Endothelial cell of umbilical vein (primary cell): Measurements from ENCODE around the gene ANKMY2. TPM values are rescaled to one million over a fixed set of nuclear protein-coding genes. Genes with fewer than 3 reads are reported as not detected.

Experiments
- BruUV-seq: library from RNA; stranded (reverse); fragments of 400-500 nt; replicated peaks from 2 replicates; lab custom pipeline; 2021; lab: Mats Ljungman, UMichigan
- CTCF ChIA-PET: fragments of 300-600, 350-600 bp; sonication (Branson Sonifier 250); formaldehyde crosslinking; loops from one replicate; lab custom pipeline; 2021; ENCODE audit warnings: antibody characterized with exemption, inconsistent platforms; lab: Charles Lee
- POLR2A ChIA-PET: fragments of 300-600, 350-600 bp; sonication (Branson Sonifier 250); formaldehyde crosslinking; loops from one replicate; lab custom pipeline; 2021; ENCODE audit warnings: antibody characterized with exemption, inconsistent platforms; lab: Charles Lee
- DNase-seq: peaks from one replicate; pipeline ENCODE4 v3.0.0-alpha.2; 2011; ENCODE audit warnings: low read depth, low spot score
- FAIRE-seq: peaks from 2 replicates; lab custom pipeline; 2011; peaks lifted over from hg19 to GRCh38; lab: Jason Lieb, UNC
- H2AFZ ChIP-seq: 2 replicates; pipeline ENCODE4 v1.6.0; 2012; ENCODE audit warnings: low read depth, low read length, control low read depth, inconsistent platforms
- H3K27ac ChIP-seq: 2 replicates; pipeline ENCODE4 v1.5.1; 2011; ENCODE audit warnings: low read depth, mild to moderate bottlenecking, control low read depth, low read length, moderate library complexity; ENCODE audit not compliant: insufficient read depth
- H3K27me3 ChIP-seq, 2 experiments: 2 replicates each; pipeline versions ENCODE4 v1.6.0 to v1.6.1; 2011; ENCODE audit warnings: low read length in 2 of 2, mixed read lengths in 1 of 2; ENCODE audit not compliant: control insufficient read depth in 2 of 2, insufficient read depth in 2 of 2
- H3K36me3 ChIP-seq, 2 experiments: 2 replicates in 1 of 2; 3 replicates in 1 of 2; pipeline ENCODE4 v1.5.1; 2011; ENCODE audit warnings: low read length in 2 of 2, mild to moderate bottlenecking in 1 of 2, moderate library complexity in 1 of 2; ENCODE audit not compliant: control insufficient read depth in 2 of 2, insufficient read depth in 2 of 2; ENCODE audit errors: extremely low read depth in 1 of 2
- H3K4me1 ChIP-seq: 3 replicates; pipeline ENCODE4 v1.5.1; 2011; ENCODE audit warnings: mild to moderate bottlenecking, low read length; ENCODE audit not compliant: control insufficient read depth, insufficient read depth; ENCODE audit errors: extremely low read depth
- H3K4me2 ChIP-seq: 2 replicates; pipeline ENCODE4 v1.6.1; 2011; ENCODE audit warnings: low read length, control low read depth, mixed read lengths; ENCODE audit not compliant: insufficient read depth
- H3K4me3 ChIP-seq, 3 experiments: fragments of 200-600 bp in 1 of 3; sonication (generic), shearing (Covaris generic) in 1 of 3; replicated peaks in 1 of 3; 2 replicates each; pipeline ENCODE4 v1.5.1; 2011 to 2016; ENCODE audit warnings: control low read depth in 3 of 3, low read length in 3 of 3, mild to moderate bottlenecking in 2 of 3, inconsistent platforms in 1 of 3, low read depth in 1 of 3, moderate library complexity in 1 of 3; ENCODE audit not compliant: insufficient read depth in 1 of 3
- H3K79me2 ChIP-seq: 2 replicates; pipeline ENCODE4 v1.6.0; 2012; ENCODE audit warnings: low read length, inconsistent platforms; ENCODE audit not compliant: control insufficient read depth, insufficient read depth
- H3K9ac ChIP-seq: replicated peaks from 2 replicates; pipeline ENCODE3; 2011; ENCODE audit warnings: low read length, control low read depth; ENCODE audit not compliant: insufficient read depth; ENCODE audit errors: extremely low read depth
- H3K9me1 ChIP-seq: replicated peaks from 3 replicates; pipeline ENCODE4 v1.6.0; 2011; ENCODE audit warnings: mild to moderate bottlenecking, low read length; ENCODE audit not compliant: control insufficient read depth, insufficient read depth; ENCODE audit errors: extremely low read depth
- H3K9me3 ChIP-seq: replicated peaks from 2 replicates; pipeline ENCODE4 v1.5.1; 2012; ENCODE audit warnings: low read length, inconsistent platforms; ENCODE audit not compliant: control insufficient read depth, insufficient read depth
- H4K20me1 ChIP-seq: replicated peaks from 2 replicates; pipeline ENCODE3; 2011; ENCODE audit warnings: mild to moderate bottlenecking, low read length; ENCODE audit not compliant: control insufficient read depth, insufficient read depth; ENCODE audit errors: extremely low read depth
- EZH2 ChIP-seq: IDR thresholded peaks from 2 replicates; pipeline ENCODE4 v1.6.1; 2012; ENCODE audit warnings: borderline replicate concordance, low read depth, mild to moderate bottlenecking, moderate library complexity, low read length, inconsistent platforms; ENCODE audit not compliant: severe bottlenecking
- FOS ChIP-seq: IDR thresholded peaks from 2 replicates; pipeline ENCODE4 v1.6.1; 2011; ENCODE audit warnings: mild to moderate bottlenecking, low read length, moderate library complexity, borderline replicate concordance; ENCODE audit not compliant: insufficient read depth
- GATA2 ChIP-seq: IDR thresholded peaks from 2 replicates; pipeline ENCODE4 v1.7.0; 2011; ENCODE audit warnings: low read depth, mild to moderate bottlenecking, moderate library complexity, mixed read lengths, low read length; ENCODE audit not compliant: insufficient read length, insufficient read depth
- JUN ChIP-seq: IDR thresholded peaks from 2 replicates; pipeline ENCODE4 v1.6.1; 2011; ENCODE audit warnings: borderline replicate concordance, low read depth; ENCODE audit not compliant: insufficient read length, insufficient read depth
- MYC ChIP-seq: IDR thresholded peaks from one replicate; pipeline ENCODE4 v1.6.1; 2011; ENCODE audit warnings: mild to moderate bottlenecking, low read depth, low read length
- POLR2A ChIP-seq: IDR thresholded peaks from 2 replicates; pipeline ENCODE4 v1.6.1; 2012; ENCODE audit warnings: low read depth, mild to moderate bottlenecking, control low read depth, low read length
- POLR2AphosphoS5 ChIP-seq: IDR thresholded peaks from 2 replicates; pipeline ENCODE4 v1.6.1; 2012; ENCODE audit warnings: low read depth, mild to moderate bottlenecking, control low read depth, low read length, moderate library complexity; ENCODE audit not compliant: insufficient read depth
- dilution Hi-C: fragments of 300-500 bp; cut with MboI; formaldehyde crosslinking; loops from one replicate; pipeline ENCODE4 v1.15.0; 2019; ENCODE audit warnings: low sequenced_read_pairs; ENCODE audit not compliant: extremely low pct_ligation_motif_present
- intact Hi-C: fragments of 100-400 bp; cut with micrococcal nuclease; formaldehyde crosslinking; loops from one replicate; pipeline ENCODE4 v1.10.0; 2022
- polyA plus RNA-seq, 4 experiments: library from polyadenylated mRNA; depleted of rRNA in 3 of 4; stranded (reverse) in 3 of 4; unstranded in 1 of 4; fragments of >200 nt; gene quantifications; 2 replicates each; pipeline versions ENCODE4 v1.2.1 to v1.2.3, GENCODE V29; 2011 to 2012; ENCODE audit warnings: missing spikeins in 1 of 4
- total RNA-seq: library from RNA; stranded (reverse); gene quantifications from 2 replicates; pipeline ENCODE4 v1.2.3, GENCODE V29; 2021
- TF ChIP-seq, protein P1 (sequence below): IDR thresholded peaks from 2 replicates; pipeline ENCODE4 v1.6.1; 2011; ENCODE audit not compliant: insufficient read depth, insufficient read length
- TF ChIP-seq, protein P2 (sequence below), 2 donors: IDR thresholded peaks; 1 replicate in 1 of 2; 2 replicates in 1 of 2; pipeline ENCODE4 v1.5.1; 2011; ENCODE audit warnings: low read length in 2 of 2, mild to moderate bottlenecking in 2 of 2, moderate library complexity in 2 of 2, control low read depth in 1 of 2, inconsistent platforms in 1 of 2, low read depth in 1 of 2; ENCODE audit not compliant: insufficient read depth in 1 of 2; ENCODE audit errors: extremely low read depth in 1 of 2

ANKMY2 gene
- total and polyA plus RNA-seq, 2 donors (not counting 3 experiments of a cell fraction or from before 2014, with no cell fraction given): 7.7 to 11.6 TPM

DNA sequence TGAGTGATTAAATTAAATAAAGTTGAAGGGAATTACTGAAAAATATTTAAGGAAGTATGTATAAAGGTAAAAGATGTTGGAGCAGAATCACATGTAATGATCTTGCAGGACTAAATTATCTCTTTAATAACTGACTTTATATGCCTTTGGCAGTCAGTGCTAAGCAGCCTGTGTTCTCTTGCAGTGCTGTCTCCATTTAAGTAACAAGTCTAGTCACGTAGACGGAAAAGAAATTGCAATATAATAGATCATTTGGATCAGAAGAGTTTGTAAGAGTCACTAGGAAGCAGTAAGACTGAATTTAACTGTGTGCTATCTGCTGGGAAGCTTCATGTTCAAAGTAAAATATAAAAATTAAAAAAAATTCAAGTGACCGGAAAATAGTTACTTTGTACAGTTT is 21.8 kb upstream of the ANKMY2 start:
- Histone ChIP-seq H3K4me3 (no peak overlapping the region), H3K79me2 (peaks cover 82% of the 10 kb centered on the region), H3K9me1 (no peaks in the 10 kb centered on the region), H3K9me3 (no peaks in the 10 kb centered on the region), H3K4me1 (peaks cover 5% of the 10 kb centered on the region), H3K27me3 (no peaks in the 10 kb centered on the region), H3K36me3 (peaks cover 1 to 6% of the 10 kb centered on the region in 2 experiments), H3K4me2 (no peak overlapping the region), H3K9ac (no peak overlapping the region), H2AFZ (no peak overlapping the region), H4K20me1 (no peaks in the 10 kb centered on the region), H3K27ac (no peak overlapping the region)
- ChIA-PET POLR2A (no interaction called here), CTCF (interaction anchor here (1.0 to 1.1 kb wide), 2 partner anchors 21 to 46 kb away, joined by 3 read pairs; no protein-coding TSS in a partner anchor)
- dilution Hi-C loops: no loop called here
- FAIRE-seq (no peak), DNase-seq (no peak)
- no TSS peak for BruUV-seq
- no peak for TF ChIP-seq MYC
- TF ChIP-seq EZH2: no peak
- no peak for TF ChIP-seq GATA2
- TF ChIP-seq FOS: no peak
- no peak for TF ChIP-seq POLR2AphosphoS5
- TF ChIP-seq, protein P1, sequence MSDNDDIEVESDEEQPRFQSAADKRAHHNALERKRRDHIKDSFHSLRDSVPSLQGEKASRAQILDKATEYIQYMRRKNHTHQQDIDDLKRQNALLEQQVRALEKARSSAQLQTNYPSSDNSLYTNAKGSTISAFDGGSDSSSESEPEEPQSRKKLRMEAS: no peak
- no peak for TF ChIP-seq JUN
- TF ChIP-seq POLR2A: no peak
- TF ChIP-seq, protein P2, sequence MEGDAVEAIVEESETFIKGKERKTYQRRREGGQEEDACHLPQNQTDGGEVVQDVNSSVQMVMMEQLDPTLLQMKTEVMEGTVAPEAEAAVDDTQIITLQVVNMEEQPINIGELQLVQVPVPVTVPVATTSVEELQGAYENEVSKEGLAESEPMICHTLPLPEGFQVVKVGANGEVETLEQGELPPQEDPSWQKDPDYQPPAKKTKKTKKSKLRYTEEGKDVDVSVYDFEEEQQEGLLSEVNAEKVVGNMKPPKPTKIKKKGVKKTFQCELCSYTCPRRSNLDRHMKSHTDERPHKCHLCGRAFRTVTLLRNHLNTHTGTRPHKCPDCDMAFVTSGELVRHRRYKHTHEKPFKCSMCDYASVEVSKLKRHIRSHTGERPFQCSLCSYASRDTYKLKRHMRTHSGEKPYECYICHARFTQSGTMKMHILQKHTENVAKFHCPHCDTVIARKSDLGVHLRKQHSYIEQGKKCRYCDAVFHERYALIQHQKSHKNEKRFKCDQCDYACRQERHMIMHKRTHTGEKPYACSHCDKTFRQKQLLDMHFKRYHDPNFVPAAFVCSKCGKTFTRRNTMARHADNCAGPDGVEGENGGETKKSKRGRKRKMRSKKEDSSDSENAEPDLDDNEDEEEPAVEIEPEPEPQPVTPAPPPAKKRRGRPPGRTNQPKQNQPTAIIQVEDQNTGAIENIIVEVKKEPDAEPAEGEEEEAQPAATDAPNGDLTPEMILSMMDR (IDR thresholded peaks at IDR 0.05; ENCODE audit: extremely low read depth in 1 of 2, insufficient read depth in 1 of 2, low read depth in 1 of 2, low read length in 2 of 2): no peak
- intact Hi-C loops: no loop called here
